IMR-90 (cell line): ENCODE results near the gene PLD6.

Experiments
- CEBPB ChIP-seq: IDR thresholded peaks from 2 replicates; pipeline ENCODE4 v1.6.1; 2012; ENCODE audit warnings: low read depth, low read length, improper control_type of control experiment
- MAFK ChIP-seq: IDR thresholded peaks from 2 replicates; pipeline ENCODE4 v1.6.1; 2012; ENCODE audit warnings: low read depth, low read length, improper control_type of control experiment
- MAZ ChIP-seq: IDR thresholded peaks from 2 replicates; pipeline ENCODE4 v1.6.1; 2012; ENCODE audit warnings: low read depth, mild to moderate bottlenecking, low read length, improper control_type of control experiment, moderate library complexity, borderline replicate concordance
- MXI1 ChIP-seq: IDR thresholded peaks from 2 replicates; pipeline ENCODE4 v1.6.1; 2012; ENCODE audit warnings: low read depth, mild to moderate bottlenecking, low read length, moderate library complexity, borderline replicate concordance
- NFE2L2 ChIP-seq: fragments of 150-350 bp; IDR thresholded peaks from 2 replicates; pipeline ENCODE4 v1.6.1; 2016; ENCODE audit warnings: low read depth, mild to moderate bottlenecking, low read length
- POLR2A ChIP-seq: IDR thresholded peaks from 2 replicates; pipeline ENCODE4 v1.6.1; 2012; ENCODE audit warnings: mild to moderate bottlenecking, low read depth, low read length
- RAD21 ChIP-seq: IDR thresholded peaks from 2 replicates; pipeline ENCODE4 v1.6.1; 2012; ENCODE audit warnings: low read length, improper control_type of control experiment
- RCOR1 ChIP-seq: IDR thresholded peaks from 2 replicates; pipeline ENCODE4 v1.6.1; 2012; ENCODE audit warnings: mild to moderate bottlenecking, low read length, improper control_type of control experiment; ENCODE audit not compliant: insufficient replicate concordance
- RFX5 ChIP-seq: IDR thresholded peaks from 2 replicates; pipeline ENCODE4 v1.8.0; 2012; ENCODE audit warnings: low read depth, mild to moderate bottlenecking, low read length, moderate library complexity
- SMC3 ChIP-seq: fragments of 150-350 bp; IDR thresholded peaks from 2 replicates; pipeline ENCODE4 v1.6.1; 2016; ENCODE audit warnings: low read depth, mild to moderate bottlenecking, antibody characterized with exemption, low read length, moderate library complexity
- TF ChIP-seq, protein P1 (sequence below): conservative IDR thresholded peaks from 2 replicates; pipeline ENCODE4 v1.5.1; 2012; ENCODE audit warnings: mild to moderate bottlenecking, low read depth, low read length, improper control_type of control experiment
- TF ChIP-seq, protein P2 (sequence below): fragments of 150-350 bp; IDR thresholded peaks from 2 replicates; pipeline ENCODE4 v1.6.1; 2016; ENCODE audit warnings: low read depth, mild to moderate bottlenecking, low read length, moderate library complexity, borderline replicate concordance

DNA sequence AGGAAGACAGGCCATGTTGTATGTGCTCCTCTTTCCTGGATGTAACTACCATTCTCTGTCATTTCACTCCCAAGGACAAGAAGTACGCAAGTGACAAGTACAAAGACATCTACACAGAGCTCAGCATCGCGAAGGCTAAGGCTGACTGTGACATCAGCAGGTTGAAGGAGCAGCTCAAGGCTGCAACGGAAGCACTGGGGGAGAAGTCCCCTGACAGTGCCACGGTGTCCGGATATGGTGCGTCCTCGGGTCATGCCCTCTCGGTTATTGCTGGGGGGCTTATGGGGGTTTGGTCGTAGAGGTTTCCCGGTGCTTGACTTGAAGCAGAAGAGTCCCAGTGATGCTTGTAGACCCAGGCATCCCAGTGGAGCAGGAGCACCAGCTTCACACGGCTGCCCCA lies 29.0 kb downstream of the PLD6 start:
- TF ChIP-seq, protein P1, sequence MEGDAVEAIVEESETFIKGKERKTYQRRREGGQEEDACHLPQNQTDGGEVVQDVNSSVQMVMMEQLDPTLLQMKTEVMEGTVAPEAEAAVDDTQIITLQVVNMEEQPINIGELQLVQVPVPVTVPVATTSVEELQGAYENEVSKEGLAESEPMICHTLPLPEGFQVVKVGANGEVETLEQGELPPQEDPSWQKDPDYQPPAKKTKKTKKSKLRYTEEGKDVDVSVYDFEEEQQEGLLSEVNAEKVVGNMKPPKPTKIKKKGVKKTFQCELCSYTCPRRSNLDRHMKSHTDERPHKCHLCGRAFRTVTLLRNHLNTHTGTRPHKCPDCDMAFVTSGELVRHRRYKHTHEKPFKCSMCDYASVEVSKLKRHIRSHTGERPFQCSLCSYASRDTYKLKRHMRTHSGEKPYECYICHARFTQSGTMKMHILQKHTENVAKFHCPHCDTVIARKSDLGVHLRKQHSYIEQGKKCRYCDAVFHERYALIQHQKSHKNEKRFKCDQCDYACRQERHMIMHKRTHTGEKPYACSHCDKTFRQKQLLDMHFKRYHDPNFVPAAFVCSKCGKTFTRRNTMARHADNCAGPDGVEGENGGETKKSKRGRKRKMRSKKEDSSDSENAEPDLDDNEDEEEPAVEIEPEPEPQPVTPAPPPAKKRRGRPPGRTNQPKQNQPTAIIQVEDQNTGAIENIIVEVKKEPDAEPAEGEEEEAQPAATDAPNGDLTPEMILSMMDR, result no peak
- TF ChIP-seq POLR2A (no peak), MXI1 (no peak), NFE2L2 (no peak), RFX5 (no peak), RCOR1 (no peak), RAD21 (no peak), MAZ (no peak), SMC3 (no peak), CEBPB (no peak), MAFK (no peak)
- TF ChIP-seq, protein P2, sequence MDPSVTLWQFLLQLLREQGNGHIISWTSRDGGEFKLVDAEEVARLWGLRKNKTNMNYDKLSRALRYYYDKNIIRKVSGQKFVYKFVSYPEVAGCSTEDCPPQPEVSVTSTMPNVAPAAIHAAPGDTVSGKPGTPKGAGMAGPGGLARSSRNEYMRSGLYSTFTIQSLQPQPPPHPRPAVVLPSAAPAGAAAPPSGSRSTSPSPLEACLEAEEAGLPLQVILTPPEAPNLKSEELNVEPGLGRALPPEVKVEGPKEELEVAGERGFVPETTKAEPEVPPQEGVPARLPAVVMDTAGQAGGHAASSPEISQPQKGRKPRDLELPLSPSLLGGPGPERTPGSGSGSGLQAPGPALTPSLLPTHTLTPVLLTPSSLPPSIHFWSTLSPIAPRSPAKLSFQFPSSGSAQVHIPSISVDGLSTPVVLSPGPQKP, result no peak
